H1 (cell line): ENCODE measurements around the gene AAGAB. TPM values are rescaled to one million over a fixed set of nuclear protein-coding genes. Genes with fewer than 3 reads are reported as not detected.

Experiments
- CTCF ChIA-PET: fragments of 300-600 bp; sonication (Branson Sonifier 250); formaldehyde crosslinking; loops from one replicate; lab custom pipeline; 2021; ENCODE audit not compliant: partially characterized antibody; lab: Charles Lee
- POLR2A ChIA-PET: fragments of 300-600 bp; sonication (Branson Sonifier 250); formaldehyde crosslinking; loops from one replicate; lab custom pipeline; 2021; ENCODE audit warnings: inconsistent platforms; ENCODE audit not compliant: partially characterized antibody; lab: Charles Lee
- DNase-seq, 2 experiments: peaks; one replicate each; pipeline versions ENCODE4 v3.0.0 to v3.0.0-alpha.2; 2010 to 2022; ENCODE audit warnings: low spot score in 2 of 2, low read depth in 1 of 2, mixed read lengths in 1 of 2
- FAIRE-seq: peaks from 2 replicates; lab custom pipeline; 2011; peaks lifted over from hg19 to GRCh38; lab: Jason Lieb, UNC
- H2AFZ ChIP-seq: 2 replicates; pipeline ENCODE4 v1.8.1; 2012; ENCODE audit warnings: low read length, inconsistent platforms
- H2AK5ac ChIP-seq: 2 replicates; pipeline ENCODE4 v1.6.1; 2013; ENCODE audit warnings: low read depth, low read length
- H2BK120ac ChIP-seq: replicated peaks from 2 replicates; pipeline ENCODE3; 2013; ENCODE audit warnings: low read depth, low read length, inconsistent platforms
- H2BK12ac ChIP-seq: 2 replicates; pipeline ENCODE4 v1.6.1; 2013; ENCODE audit warnings: low read depth, low read length
- H2BK15ac ChIP-seq: 2 replicates; pipeline ENCODE4 v1.6.1; 2013; ENCODE audit warnings: low read length
- H2BK20ac ChIP-seq: 2 replicates; pipeline ENCODE4 v1.6.1; 2013; ENCODE audit warnings: low read length
- H2BK5ac ChIP-seq: 2 replicates; pipeline ENCODE4 v1.6.1; 2013; ENCODE audit warnings: low read depth, low read length
- H3K14ac ChIP-seq: 2 replicates; pipeline ENCODE4 v1.6.1; 2013; ENCODE audit warnings: inconsistent platforms; ENCODE audit not compliant: insufficient read length
- H3K18ac ChIP-seq: 2 replicates; pipeline ENCODE4 v1.6.1; 2013; ENCODE audit warnings: low read length; ENCODE audit errors: extremely low read depth
- H3K23ac ChIP-seq: 2 replicates; pipeline ENCODE4 v1.6.1; 2013; ENCODE audit warnings: inconsistent platforms; ENCODE audit not compliant: insufficient read length
- H3K23me2 ChIP-seq: 2 replicates; pipeline ENCODE4 v1.6.1; 2013; ENCODE audit warnings: low read depth, low read length
- H3K27ac ChIP-seq: 2 replicates; pipeline ENCODE4 v1.6.1; 2011; ENCODE audit warnings: low read depth, low read length, inconsistent platforms
- H3K27me3 ChIP-seq, 4 experiments: replicated peaks in 1 of 4; 1 replicate in 1 of 4; 2 replicates in 3 of 4; pipeline versions ENCODE4 v1.6.1 to v1.8.1; 2011 to 2013; ENCODE audit warnings: low read length in 3 of 4, mild to moderate bottlenecking in 3 of 4, inconsistent platforms in 2 of 4, mixed read lengths in 2 of 4, moderate library complexity in 1 of 4; ENCODE audit not compliant: control insufficient read depth in 3 of 4, insufficient read depth in 3 of 4; ENCODE audit errors: extremely low read depth in 1 of 4
- H3K36me3 ChIP-seq, 4 experiments: 2 replicates each; pipeline versions ENCODE4 v1.6.1 to v1.8.1; 2011 to 2013; ENCODE audit warnings: mild to moderate bottlenecking in 4 of 4, low read length in 3 of 4, moderate library complexity in 2 of 4, control low read depth in 1 of 4, inconsistent platforms in 1 of 4; ENCODE audit not compliant: insufficient read depth in 4 of 4, control insufficient read depth in 2 of 4
- H3K4ac ChIP-seq: replicated peaks from 2 replicates; pipeline ENCODE3; 2013; ENCODE audit warnings: low read length, low read depth, mixed read lengths, inconsistent platforms; ENCODE audit not compliant: insufficient read length
- H3K4me1 ChIP-seq, 4 experiments: replicated peaks in 1 of 4; 1 replicate in 1 of 4; 2 replicates in 3 of 4; pipeline versions ENCODE4 v1.6.1 to v1.8.1; 2011 to 2013; ENCODE audit warnings: low read length in 3 of 4, inconsistent platforms in 2 of 4, mixed read lengths in 1 of 4; ENCODE audit not compliant: insufficient read depth in 4 of 4, control insufficient read depth in 3 of 4
- H3K4me2 ChIP-seq, 2 experiments: 2 replicates each; pipeline versions ENCODE4 v1.6.1 to v1.8.1; 2011 to 2013; ENCODE audit warnings: low read depth in 2 of 2, low read length in 2 of 2, control low read depth in 1 of 2, inconsistent platforms in 1 of 2, mild to moderate bottlenecking in 1 of 2; ENCODE audit not compliant: insufficient read depth in 1 of 2
- H3K4me3 ChIP-seq, 4 experiments: fragments of 200-600, 300-600 bp in 1 of 4; sonication (generic), shearing (Covaris generic), sonication (Bioruptor Twin) in 1 of 4; 2 replicates each; pipeline versions ENCODE4 v1.5.1 to v1.8.1; 2011 to 2016; ENCODE audit warnings: low read length in 4 of 4, low read depth in 3 of 4, control low read depth in 2 of 4, inconsistent platforms in 2 of 4, mild to moderate bottlenecking in 2 of 4, mixed read lengths in 1 of 4, moderate library complexity in 1 of 4; ENCODE audit not compliant: insufficient read depth in 2 of 4; ENCODE audit errors: extremely low read depth in 1 of 4
- H3K56ac ChIP-seq: replicated peaks from 2 replicates; pipeline ENCODE3; 2013; ENCODE audit warnings: low read depth, mild to moderate bottlenecking, mixed read lengths, low read length, inconsistent platforms; ENCODE audit not compliant: insufficient read length
- H3K79me1 ChIP-seq: 2 replicates; pipeline ENCODE4 v1.6.1; 2013; ENCODE audit warnings: low read depth, low read length, control low read depth
- H3K79me2 ChIP-seq, 2 experiments: 2 replicates each; pipeline versions ENCODE4 v1.6.1 to v1.8.1; 2012 to 2013; ENCODE audit warnings: low read length in 2 of 2, mild to moderate bottlenecking in 2 of 2, inconsistent platforms in 1 of 2; ENCODE audit not compliant: insufficient read depth in 2 of 2, control insufficient read depth in 1 of 2
- H3K9ac ChIP-seq, 4 experiments: replicated peaks in 1 of 4; 1 replicate in 1 of 4; 2 replicates in 3 of 4; pipeline versions ENCODE4 v1.6.1 to v1.8.1; 2011 to 2013; ENCODE audit warnings: low read depth in 3 of 4, low read length in 3 of 4, control low read depth in 2 of 4, mild to moderate bottlenecking in 2 of 4, moderate library complexity in 2 of 4, inconsistent platforms in 1 of 4; ENCODE audit errors: extremely low read depth in 1 of 4
- H3K9me3 ChIP-seq, 2 experiments: 2 replicates each; pipeline versions ENCODE4 v1.6.1 to v1.8.1; 2012 to 2013; ENCODE audit warnings: mild to moderate bottlenecking in 2 of 2, moderate library complexity in 2 of 2, control low read depth in 1 of 2, inconsistent platforms in 1 of 2, low read depth in 1 of 2, low read length in 1 of 2, mixed read lengths in 1 of 2; ENCODE audit not compliant: insufficient read depth in 2 of 2
- H4K20me1 ChIP-seq, 2 experiments: replicated peaks in 1 of 2; 2 replicates each; pipeline versions ENCODE3 to v1.8.1; 2011 to 2013; ENCODE audit warnings: inconsistent platforms in 2 of 2, low read length in 2 of 2, mild to moderate bottlenecking in 1 of 2; ENCODE audit not compliant: insufficient read depth in 2 of 2, control insufficient read depth in 1 of 2
- H4K5ac ChIP-seq: 2 replicates; pipeline ENCODE4 v1.6.1; 2013; ENCODE audit warnings: low read length, low read depth, mixed read lengths, inconsistent platforms; ENCODE audit not compliant: insufficient read length
- H4K8ac ChIP-seq: 2 replicates; pipeline ENCODE4 v1.8.0; 2013; ENCODE audit warnings: mild to moderate bottlenecking, moderate library complexity, low read length, inconsistent platforms; ENCODE audit not compliant: insufficient read depth; ENCODE audit errors: extremely low read depth
- H4K91ac ChIP-seq: replicated peaks from 2 replicates; pipeline ENCODE3; 2013; ENCODE audit warnings: low read length, mixed read lengths, inconsistent platforms; ENCODE audit not compliant: insufficient read length
- CBX5 ChIP-seq: fragments of 300-800, 300-1000 bp; sonication (generic); IDR thresholded peaks from 2 replicates; pipeline ENCODE4 v1.7.1; 2016; ENCODE audit warnings: antibody characterized with exemption, low read length, low read depth
- EP300 ChIP-seq, 2 experiments: IDR thresholded peaks; 1 replicate in 1 of 2; 2 replicates in 1 of 2; pipeline ENCODE4 v1.6.1; 2011 to 2012; ENCODE audit warnings: low read depth in 2 of 2, low read length in 2 of 2, mild to moderate bottlenecking in 2 of 2, borderline replicate concordance in 1 of 2, inconsistent platforms in 1 of 2, moderate library complexity in 1 of 2
- FOSL1 ChIP-seq: IDR thresholded peaks from 2 replicates; pipeline ENCODE4 v1.6.1; 2011; ENCODE audit warnings: mild to moderate bottlenecking, low read depth, low read length, moderate library complexity; ENCODE audit not compliant: insufficient read depth
- KDM1A ChIP-seq: fragments of 200-600, 300-600 bp; sonication (generic); IDR thresholded peaks from 2 replicates; pipeline ENCODE4 v1.7.1; 2016; ENCODE audit warnings: mild to moderate bottlenecking, low read length, borderline replicate concordance
- RFX5 ChIP-seq: IDR thresholded peaks from 2 replicates; pipeline ENCODE4 v1.6.1; 2011; ENCODE audit warnings: low read depth, low read length, improper control_type of control experiment, borderline replicate concordance
- SP2 ChIP-seq: IDR thresholded peaks from 2 replicates; pipeline ENCODE4 v1.6.1; 2012; ENCODE audit warnings: mild to moderate bottlenecking, low read length, inconsistent platforms
- SRF ChIP-seq: IDR thresholded peaks from 2 replicates; pipeline ENCODE4 v1.6.1; 2011; ENCODE audit warnings: mild to moderate bottlenecking, low read depth, low read length, moderate library complexity
- SUZ12 ChIP-seq: fragments of 200-600 bp; sonication (generic); IDR thresholded peaks from 2 replicates; pipeline ENCODE4 v1.6.1; 2012; ENCODE audit warnings: mild to moderate bottlenecking, inconsistent platforms, low read length, moderate library complexity, mixed read lengths
- WGBS, 2 experiments: shearing (Covaris generic) in 1 of 2; methylation state at CpG; one replicate each; pipeline versions ENCODE4 v1.1.6 to v1.1.7; 2013 to 2015; ENCODE audit warnings: low lambda C conversion rate in 2 of 2, mixed read lengths in 2 of 2, inconsistent platforms in 1 of 2, low coverage in 1 of 2, missing lambda C conversion rate in 1 of 2; ENCODE audit not compliant: insufficient replicate concordance in 2 of 2, insufficient coverage in 1 of 2, insufficient read length in 1 of 2; ENCODE audit errors: extremely low coverage in 1 of 2, missing lambda C conversion rate in 1 of 2; 5-methylcytosine and 5-hydroxymethylcytosine counted together
- polyA plus RNA-seq, 7 experiments: library from polyadenylated mRNA; depleted of rRNA in 3 of 7; stranded (reverse) in 5 of 7; unstranded in 2 of 7; fragments of >200 nt in 5 of 7; fragments of 200-250 nt in 2 of 7; gene quantifications; 1 replicate in 5 of 7; 2 replicates in 1 of 7; 4 replicates in 1 of 7; pipeline versions ENCODE4 v1.2.1 to v1.2.3, GENCODE V29; 2011 to 2013; ENCODE audit warnings: missing spikeins in 2 of 7, mixed read lengths in 2 of 7
- total RNA-seq: library from RNA; stranded (reverse); fragmentation: NEBNext Ultra II Directional; extraction: Animal tissue kit (Norgen Biotek cat#: 25700); gene quantifications from 2 replicates; pipeline ENCODE4 v1.2.1, GENCODE V29; 2021

Gene AAGAB
- total and polyA plus RNA-seq, 2 of the 8 experiments (the other 6 are each of a cell fraction or from before 2014, with no cell fraction given) = 20.1 to 45.9 TPM

GRCh38 chr15:67212684-67213367, 41.6 kb downstream of the AAGAB start:
- FAIRE-seq = no peak
- Histone ChIP-seq H2BK12ac (no peak overlapping the region), H2BK120ac (no peak overlapping the region), H3K4ac (no peak overlapping the region), H3K79me1 (no peaks in the 10 kb centered on the region), H4K8ac (no peak overlapping the region), H3K4me2 (no peak overlapping the region), H2BK20ac (no peak overlapping the region), H3K23me2 (no peaks in the 10 kb centered on the region), H3K4me3 (no peak overlapping the region), H3K4me1 (no peaks in the 10 kb centered on the region), H3K18ac (no peak overlapping the region), H4K91ac (no peak overlapping the region), H3K79me2 (no peaks in the 10 kb centered on the region), H2AFZ (no peak overlapping the region), H3K36me3 (peaks cover 0 to 4% (median 2%) of the 10 kb centered on the region in 4 experiments; a peak in 4 of 8 replicates), H4K5ac (no peak overlapping the region), H3K27ac (no peak overlapping the region), H3K56ac (no peak overlapping the region), H2BK15ac (no peak overlapping the region), H3K27me3 (no peaks in the 10 kb centered on the region), H4K20me1 (no peaks in the 10 kb centered on the region), H3K23ac (no peak overlapping the region), H3K9ac (no peak overlapping the region), H3K9me3 (no peaks in the 10 kb centered on the region), H2AK5ac (no peak overlapping the region), H3K14ac (no peak overlapping the region), H2BK5ac (no peak overlapping the region)
- WGBS, 2 experiments = 85% methylated on average over 4 of the region's 4 CpGs; no CpG with 5 or more reads in 1 of the 2 experiments
- ChIA-PET POLR2A (no interaction called here), CTCF (no interaction called here)
- no peak for DNase-seq
- TF ChIP-seq SRF = no peak
- TF ChIP-seq CBX5 = no peak
- no peak for TF ChIP-seq FOSL1
- TF ChIP-seq EP300 (IDR thresholded peaks at IDR 0.05; ENCODE audit: borderline replicate concordance in 1 of 2, low read depth in 2 of 2, low read length in 2 of 2) = no peak
- TF ChIP-seq SUZ12 = no peak
- no peak for TF ChIP-seq SP2
- no peak for TF ChIP-seq KDM1A
- no peak for TF ChIP-seq RFX5
